IMR-90 (cell line): Measurements from ENCODE around the gene CAV2. TPM values are rescaled to one million over a fixed set of nuclear protein-coding genes. Genes with fewer than 3 reads are reported as not detected.

Experiments used
- ATAC-seq: fragments of 200-7000 bp; cut with Tn5 transposase; 2 replicates; pipeline ENCODE4 v1.9.1; 2020; ENCODE audit warnings: low read depth, mild to moderate bottlenecking, moderate library complexity
- BruUV-seq: library from RNA; stranded (reverse); fragments of 400-500 nt; replicated peaks from 2 replicates; lab custom pipeline; 2021; lab: Mats Ljungman, UMichigan
- CTCF ChIA-PET: fragments of 300-600 bp; formaldehyde crosslinking; extraction: SDS; loops from one replicate; lab custom pipeline; 2021; ENCODE audit warnings: antibody characterized with exemption; lab: Yijun Ruan, JAX
- POLR2A ChIA-PET: fragments of 300-600 bp; sonication (Branson Sonifier 250); formaldehyde crosslinking; loops from one replicate; lab custom pipeline; 2022; ENCODE audit warnings: antibody characterized with exemption; ENCODE audit not compliant: unreplicated experiment; lab: Charles Lee
- DNase-seq: peaks from one replicate; pipeline ENCODE4 v3.0.0; 2013
- H2AFZ ChIP-seq: replicated peaks from 2 replicates; pipeline ENCODE3; 2013; ENCODE audit warnings: low read length, mild to moderate bottlenecking; ENCODE audit not compliant: poor library complexity
- H2AK5ac ChIP-seq: 2 replicates; pipeline ENCODE4 v1.6.1; 2013; ENCODE audit warnings: low read depth, low read length, inconsistent platforms
- H2AK9ac ChIP-seq: replicated peaks from 2 replicates; pipeline ENCODE3; 2013; ENCODE audit warnings: mild to moderate bottlenecking, low read depth, low read length, moderate library complexity; ENCODE audit not compliant: poor library complexity
- H2BK120ac ChIP-seq: 2 replicates; pipeline ENCODE4 v1.6.1; 2013; ENCODE audit warnings: low read depth, low read length, inconsistent platforms
- H2BK15ac ChIP-seq: 3 replicates; pipeline ENCODE4 v1.6.1; 2013; ENCODE audit warnings: low read depth, low read length, inconsistent platforms
- H2BK20ac ChIP-seq: 2 replicates; pipeline ENCODE4 v1.6.1; 2013; ENCODE audit warnings: low read depth, mild to moderate bottlenecking, inconsistent platforms, low read length, moderate library complexity
- H2BK5ac ChIP-seq: 2 replicates; pipeline ENCODE4 v1.6.1; 2013; ENCODE audit warnings: mild to moderate bottlenecking, low read depth, low read length, inconsistent platforms; ENCODE audit not compliant: poor library complexity, severe bottlenecking
- H3K14ac ChIP-seq: replicated peaks from 2 replicates; pipeline ENCODE4 v1.6.1; 2013; ENCODE audit warnings: low read depth, low read length, inconsistent platforms
- H3K18ac ChIP-seq: 2 replicates; pipeline ENCODE4 v1.6.1; 2013; ENCODE audit warnings: low read depth, low read length, control low read depth
- H3K23ac ChIP-seq: 2 replicates; pipeline ENCODE4 v1.6.1; 2013; ENCODE audit warnings: low read depth, low read length, inconsistent platforms
- H3K27ac ChIP-seq: 2 replicates; pipeline ENCODE4 v1.5.1; 2013; ENCODE audit warnings: mild to moderate bottlenecking, control low read depth, low read length; ENCODE audit not compliant: insufficient read depth
- H3K27me3 ChIP-seq: 2 replicates; pipeline ENCODE4 v1.6.1; 2013; ENCODE audit warnings: low read length; ENCODE audit not compliant: control insufficient read depth, insufficient read depth
- H3K36me3 ChIP-seq: 2 replicates; pipeline ENCODE4 v1.6.1; 2013; ENCODE audit warnings: low read length, mixed read lengths; ENCODE audit not compliant: control insufficient read depth, insufficient read depth
- H3K4ac ChIP-seq: 2 replicates; pipeline ENCODE4 v1.6.1; 2013; ENCODE audit warnings: low read depth, low read length, inconsistent platforms
- H3K4me1 ChIP-seq: 2 replicates; pipeline ENCODE4 v1.6.1; 2013; ENCODE audit warnings: low read length, mixed read lengths; ENCODE audit not compliant: control insufficient read depth, insufficient read depth
- H3K4me2 ChIP-seq: 2 replicates; pipeline ENCODE4 v1.6.1; 2013; ENCODE audit warnings: low read depth, mild to moderate bottlenecking, control low read depth, low read length, moderate library complexity
- H3K4me3 ChIP-seq: 2 replicates; pipeline ENCODE4 v1.5.1; 2013; ENCODE audit warnings: low read depth, mild to moderate bottlenecking, control low read depth, low read length, moderate library complexity; ENCODE audit not compliant: insufficient read depth
- H3K56ac ChIP-seq: 2 replicates; pipeline ENCODE4 v1.6.1; 2013; ENCODE audit warnings: low read length, inconsistent platforms; ENCODE audit not compliant: insufficient read depth; ENCODE audit errors: extremely low read depth
- H3K79me1 ChIP-seq, 2 experiments: 2 replicates each; pipeline ENCODE4 v1.6.1; 2013; ENCODE audit warnings: low read length in 2 of 2, inconsistent platforms in 1 of 2, low read depth in 1 of 2
- H3K9ac ChIP-seq: 2 replicates; pipeline ENCODE4 v1.6.1; 2013; ENCODE audit warnings: low read depth, low read length, control low read depth
- H3K9me1 ChIP-seq: 2 replicates; pipeline ENCODE4 v1.6.1; 2013; ENCODE audit warnings: low read length, inconsistent platforms; ENCODE audit not compliant: insufficient read depth
- H3K9me3 ChIP-seq: 2 replicates; pipeline ENCODE4 v1.6.1; 2013; ENCODE audit warnings: low read length; ENCODE audit not compliant: control insufficient read depth, insufficient read depth
- H4K20me1 ChIP-seq: 2 replicates; pipeline ENCODE4 v1.6.1; 2013; ENCODE audit warnings: low read length, inconsistent platforms; ENCODE audit not compliant: insufficient read depth
- H4K5ac ChIP-seq: 2 replicates; pipeline ENCODE4 v1.6.1; 2013; ENCODE audit warnings: mild to moderate bottlenecking, low read depth, low read length, control low read depth
- H4K8ac ChIP-seq, 2 experiments: 2 replicates each; pipeline ENCODE4 v1.6.1; 2013; ENCODE audit warnings: low read depth in 2 of 2, low read length in 2 of 2, control low read depth in 1 of 2, inconsistent platforms in 1 of 2
- H4K91ac ChIP-seq: 2 replicates; pipeline ENCODE4 v1.6.1; 2013; ENCODE audit warnings: low read depth, low read length, inconsistent platforms; ENCODE audit not compliant: insufficient read depth
- FOS ChIP-seq: fragments of 150-350 bp; IDR thresholded peaks from 2 replicates; pipeline ENCODE4 v1.6.1; 2016; ENCODE audit warnings: low read depth, low read length
- WGBS, 2 experiments: methylation state at CpG; one replicate each; pipeline versions ENCODE4 v1.1.5 to v1.1.7; 2013; ENCODE audit warnings: missing lambda C conversion rate in 2 of 2; ENCODE audit not compliant: insufficient read length in 1 of 2; ENCODE audit errors: extremely low coverage in 2 of 2; 5-methylcytosine and 5-hydroxymethylcytosine counted together
- dilution Hi-C: fragments of 300-500 bp; cut with HindIII; formaldehyde crosslinking; loops from one replicate; pipeline ENCODE4 v1.14.3; 2018; ENCODE audit warnings: low sequenced_read_pairs; ENCODE audit not compliant: unreplicated experiment
- in situ Hi-C: fragments of 300-500 bp; cut with MboI; formaldehyde crosslinking; loops from 3 replicates; pipeline ENCODE4 v1.14.3; 2019; ENCODE audit warnings: low sequenced_read_pairs, inconsistent platforms, mixed read lengths
- intact Hi-C: fragments of 100-400 bp; cut with micrococcal nuclease; formaldehyde crosslinking; loops from 2 replicates; pipeline ENCODE4 v1.10.0; 2022
- polyA plus RNA-seq, 3 experiments: library from polyadenylated mRNA; depleted of rRNA; stranded (reverse); fragments of >200 nt; gene quantifications; 2 replicates each; pipeline ENCODE4 v1.2.3, GENCODE V29; 2012; ENCODE audit warnings: low replicate concordance in 1 of 3
- total RNA-seq: library from RNA; depleted of rRNA; stranded (reverse); fragments of >200 nt; gene quantifications from 2 replicates; pipeline ENCODE4 v1.2.3, GENCODE V29; 2012

The CAV2 gene
- total and polyA plus RNA-seq, 2 of the 4 experiments (the other 2 are of a cell fraction), result 199 to 265 TPM

DNA sequence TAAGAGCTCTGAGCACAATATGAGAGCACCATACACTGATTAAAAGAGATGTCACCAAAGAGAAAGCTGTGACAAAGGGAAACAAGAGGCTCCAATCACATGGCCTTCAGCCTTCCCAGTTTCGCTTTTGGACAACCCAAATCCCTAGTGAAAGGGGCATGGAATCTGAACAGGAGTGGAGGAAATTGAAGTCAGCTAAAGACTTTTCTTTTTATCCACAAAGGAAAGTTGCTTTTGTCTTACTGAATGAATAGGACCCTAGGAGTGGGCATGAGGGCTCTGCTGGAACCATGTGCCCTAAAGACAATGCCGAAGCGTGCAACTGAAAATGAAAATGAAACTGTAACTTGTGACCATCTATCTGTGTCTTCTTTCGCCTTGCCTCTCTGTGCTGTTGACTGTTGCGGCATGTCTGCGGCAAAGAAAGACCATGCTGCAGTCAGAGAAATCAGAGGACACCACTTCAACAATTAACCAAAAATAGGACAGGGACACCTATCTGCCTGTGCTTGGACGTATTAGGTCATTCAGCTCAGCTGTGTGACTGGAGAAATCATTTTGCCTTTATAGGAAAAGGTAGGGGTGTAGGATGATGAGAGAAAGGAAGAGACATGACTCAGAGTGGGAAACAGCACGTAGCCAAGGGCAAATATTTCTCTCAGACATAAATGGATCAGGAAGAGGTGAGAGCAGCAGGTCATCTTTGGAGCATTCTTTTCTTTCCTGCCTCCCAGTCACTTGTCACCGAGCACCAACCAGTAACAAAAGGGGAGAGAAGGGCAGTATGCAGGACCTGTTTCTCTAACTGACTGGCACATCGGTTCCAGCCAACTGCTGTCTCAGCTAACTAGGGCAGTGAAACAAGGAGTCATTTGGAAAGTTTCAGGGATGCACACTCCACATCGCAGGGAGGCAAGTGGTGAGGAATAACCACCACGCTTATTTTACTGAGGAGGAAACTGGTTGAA, 12.3 kb downstream of the CAV2 start:
- 77% methylated on average over 3 of the region's 12 CpGs; no CpG with 5 or more reads in 1 of the 2 experiments for WGBS, 2 experiments
- H3K4me1 ChIP-seq, result peaks cover 8% of the 10 kb centered on the region
- H4K91ac ChIP-seq, result peak overlapping the region; percentile 90
- peak overlapping the region; percentile 56 for H3K18ac ChIP-seq
- CTCF ChIA-PET, result interaction anchor here (1.1 kb wide), 1 partner anchor 14 kb away, joined by 3 read pairs; no protein-coding TSS in a partner anchor
- POLR2A ChIA-PET, result interaction anchor here (0.8 kb wide), 1 partner anchor 9 kb away, joined by 5 read pairs; no protein-coding TSS in a partner anchor
- H2AK5ac ChIP-seq, result peak overlapping the region; percentile 72
- H3K9ac ChIP-seq, result peak overlapping the region; percentile 22; the same call in 1 of the 2 replicates
- H4K5ac ChIP-seq, result peak overlapping the region; percentile 63
- H2AFZ ChIP-seq, result peak overlapping the region; percentile 75
- in situ Hi-C loops (no loop called here), dilution Hi-C loops (loop anchor here (25.0 kb wide), 1 partner anchor 250 kb away; no protein-coding TSS in a partner anchor), intact Hi-C loops (no loop called here)
- H4K8ac ChIP-seq, result peak overlapping the region; percentile 70 to 81
- H4K20me1 ChIP-seq, result peaks cover 3% of the 10 kb centered on the region; the same call in 1 of the 2 replicates
- no TSS peak for BruUV-seq
- H3K36me3 ChIP-seq, result peaks cover 5% of the 10 kb centered on the region
- H3K9me3 ChIP-seq, result no peaks in the 10 kb centered on the region
- H3K27ac ChIP-seq, result peak overlapping the region; percentile 78
- no peaks in the 10 kb centered on the region; the same call in none of the 2 replicates for H3K9me1 ChIP-seq
- H2BK5ac ChIP-seq, result peak overlapping the region; percentile 94
- H3K14ac ChIP-seq, result peak overlapping the region; percentile 96
- H2AK9ac ChIP-seq, result peak overlapping the region; percentile 59
- peak overlapping the region; percentile 84 for H2BK15ac ChIP-seq
- TF ChIP-seq FOS, result no peak
- H3K79me1 ChIP-seq, result peaks cover 0 to 12% of the 10 kb centered on the region in 2 experiments; a peak in 2 of 4 replicates
- H3K27me3 ChIP-seq, result no peaks in the 10 kb centered on the region
- H3K4me2 ChIP-seq, result peak overlapping the region; percentile 63
- peak overlapping the region; percentile 92 for H3K23ac ChIP-seq
- peak overlapping the region; percentile 97 for H3K4ac ChIP-seq
- H2BK20ac ChIP-seq, result peak overlapping the region; percentile 96
- H2BK120ac ChIP-seq, result peak overlapping the region; percentile 97
- DNase-seq, result peak; percentile 69
- ATAC-seq, result peak; percentile 69
- H3K4me3 ChIP-seq, result peak overlapping the region; percentile 7; the same call in 1 of the 2 replicates
- peak overlapping the region; percentile 57 for H3K56ac ChIP-seq
